Measurements from ENCODE around the gene SNPH.

SNPH gene

DNA sequence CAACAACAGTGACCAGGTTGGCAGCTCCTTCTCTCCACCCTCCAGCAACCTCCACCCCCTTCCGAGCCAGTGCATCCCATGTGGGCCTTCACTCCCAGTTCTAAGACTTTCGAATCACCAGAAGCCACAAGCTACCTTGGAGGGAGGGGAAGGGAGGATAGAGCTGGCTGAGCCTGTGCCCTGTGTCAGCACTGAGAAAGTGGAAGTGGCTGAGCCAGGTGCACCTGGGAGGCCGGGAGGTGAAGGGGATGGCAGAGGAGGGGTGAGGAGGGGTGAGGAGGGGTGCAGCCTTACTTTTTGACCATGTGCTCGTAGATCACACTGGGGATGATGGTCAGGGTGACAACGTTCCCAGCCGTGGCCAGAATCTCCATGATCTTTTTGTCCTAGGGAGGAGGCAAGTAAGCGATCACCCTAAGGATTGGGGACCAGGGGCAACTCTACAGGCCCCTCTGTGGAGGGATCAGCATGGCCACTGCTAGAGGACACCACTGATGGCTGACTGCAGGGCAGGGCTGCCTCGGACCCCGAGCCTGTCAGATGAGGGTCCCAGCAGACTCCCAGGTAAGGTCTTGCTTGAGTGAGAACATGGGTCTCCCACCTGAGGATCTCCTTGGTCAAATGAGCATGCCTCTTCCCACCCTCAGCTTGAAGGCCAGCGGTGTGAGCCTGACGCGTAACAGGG, 44.6 kb downstream of the SNPH start:
- H2AFZ ChIP-seq (ENCODE audit: low read length): no peak overlapping the region
- no peak overlapping the region for H3K4me3 ChIP-seq (ENCODE audit: low read length)
- no peaks in the 10 kb centered on the region for H4K20me1 ChIP-seq (ENCODE audit: insufficient read depth, low read length)
- no peaks in the 10 kb centered on the region for H3F3A ChIP-seq (ENCODE audit: insufficient read depth, low read length)
- TF ChIP-seq EZH2phosphoT487 (IDR thresholded peaks at IDR 0.05; ENCODE audit: low read length): no peak
- no peaks in the 10 kb centered on the region for H3K9me2 ChIP-seq (replicated peaks; ENCODE audit: insufficient read depth, low read length)
- H3K27me3 ChIP-seq (replicated peaks; ENCODE audit: insufficient read depth, low read length): no peaks in the 10 kb centered on the region
- no peak overlapping the region for H3K9ac ChIP-seq (ENCODE audit: low read length)
- H3K9me3 ChIP-seq (replicated peaks; ENCODE audit: insufficient read depth, low read length): no peaks in the 10 kb centered on the region
- peak overlapping the region; percentile 24 for H3K4me2 ChIP-seq (ENCODE audit: low read depth, low read length)
- peaks cover 18% of the 10 kb centered on the region for H3K4me1 ChIP-seq (ENCODE audit: low read length)
- H3K27ac ChIP-seq (ENCODE audit: low read length): no peak overlapping the region
- peak; percentile 55 for DNase-seq
- H3K79me2 ChIP-seq (ENCODE audit: low read length): no peaks in the 10 kb centered on the region
- H3K36me3 ChIP-seq (replicated peaks; ENCODE audit: insufficient read depth, low read length): no peaks in the 10 kb centered on the region

DNA sequence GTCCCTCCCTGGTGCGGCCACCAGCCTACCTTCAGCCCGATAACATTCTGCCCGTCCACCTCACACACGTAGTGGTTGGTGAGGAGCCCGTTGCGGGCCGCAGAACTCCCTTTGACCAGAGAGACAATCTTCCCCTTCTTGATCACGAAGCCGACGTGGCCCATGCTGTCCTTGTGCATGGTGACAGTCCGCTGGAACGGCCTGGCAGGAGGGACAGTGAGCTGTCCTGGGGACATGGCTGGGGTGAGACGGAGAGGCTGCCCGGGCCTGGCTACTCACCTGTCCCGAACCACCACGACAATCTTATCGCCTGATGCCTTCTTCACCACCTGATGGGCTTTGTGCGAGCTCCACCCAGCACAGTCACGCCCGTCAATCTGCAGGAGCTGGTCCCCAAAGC, 46.2 kb downstream of the SNPH start:
- Histone ChIP-seq H3K4me1 (ENCODE audit: low read length) (peaks cover 19% of the 10 kb centered on the region), H3K79me2 (ENCODE audit: low read length) (no peaks in the 10 kb centered on the region), H3K36me3 (replicated peaks; ENCODE audit: insufficient read depth, low read length) (no peaks in the 10 kb centered on the region), H3K27ac (ENCODE audit: low read length) (no peak overlapping the region), H3K27me3 (replicated peaks; ENCODE audit: insufficient read depth, low read length) (no peaks in the 10 kb centered on the region), H4K20me1 (ENCODE audit: insufficient read depth, low read length) (no peaks in the 10 kb centered on the region), H3K9me2 (replicated peaks; ENCODE audit: insufficient read depth, low read length) (no peaks in the 10 kb centered on the region), H3F3A (ENCODE audit: insufficient read depth, low read length) (peaks cover 3% of the 10 kb centered on the region; the same call in 1 of the 2 replicates), H2AFZ (ENCODE audit: low read length) (no peak overlapping the region), H3K4me3 (ENCODE audit: low read length) (no peak overlapping the region), H3K9me3 (replicated peaks; ENCODE audit: insufficient read depth, low read length) (no peaks in the 10 kb centered on the region), H3K4me2 (ENCODE audit: low read depth, low read length) (no peak overlapping the region), H3K9ac (ENCODE audit: low read length) (no peak overlapping the region)
- no peak for DNase-seq
- no peak for TF ChIP-seq EZH2 (optimal IDR thresholded peaks at IDR 0.05; ENCODE audit: low read depth, low read length)

DNA sequence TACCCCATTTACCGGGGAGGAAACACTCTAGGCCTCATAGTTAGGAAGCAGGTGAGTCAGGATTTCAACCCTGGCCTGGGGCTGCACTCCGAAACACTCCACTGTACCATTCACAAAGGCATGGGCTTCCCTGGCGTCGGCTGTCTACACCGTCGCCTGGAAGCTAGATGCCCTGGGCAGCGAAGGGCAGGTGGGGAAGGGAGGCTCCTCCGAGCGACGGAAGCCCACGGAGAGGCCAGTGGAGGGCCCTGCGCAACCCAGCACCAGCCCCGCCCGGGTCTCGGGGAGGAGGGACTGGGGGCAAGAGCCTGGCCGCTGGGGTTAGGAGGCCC, 46.8 kb downstream of the SNPH start:
- no peaks in the 10 kb centered on the region for H3K79me2 ChIP-seq (ENCODE audit: low read length)
- no peaks in the 10 kb centered on the region for H3K36me3 ChIP-seq (replicated peaks; ENCODE audit: insufficient read depth, low read length)
- H3K27me3 ChIP-seq (replicated peaks; ENCODE audit: insufficient read depth, low read length): no peaks in the 10 kb centered on the region
- no peak for DNase-seq
- no peaks in the 10 kb centered on the region for H4K20me1 ChIP-seq (ENCODE audit: insufficient read depth, low read length)
- H3K27ac ChIP-seq (ENCODE audit: low read length): no peak overlapping the region
- no peaks in the 10 kb centered on the region for H3K9me2 ChIP-seq (replicated peaks; ENCODE audit: insufficient read depth, low read length)
- no peak overlapping the region for H3K4me2 ChIP-seq (ENCODE audit: low read depth, low read length)
- peaks cover 8% of the 10 kb centered on the region; the same call in 1 of the 2 replicates for H3F3A ChIP-seq (ENCODE audit: insufficient read depth, low read length)
- H3K9me3 ChIP-seq (replicated peaks; ENCODE audit: insufficient read depth, low read length): no peaks in the 10 kb centered on the region
- H3K4me3 ChIP-seq (ENCODE audit: low read length): no peak overlapping the region
- no peak overlapping the region for H3K9ac ChIP-seq (ENCODE audit: low read length)
- H3K4me1 ChIP-seq (ENCODE audit: low read length): peaks cover 25% of the 10 kb centered on the region
- TF ChIP-seq, protein P1, sequence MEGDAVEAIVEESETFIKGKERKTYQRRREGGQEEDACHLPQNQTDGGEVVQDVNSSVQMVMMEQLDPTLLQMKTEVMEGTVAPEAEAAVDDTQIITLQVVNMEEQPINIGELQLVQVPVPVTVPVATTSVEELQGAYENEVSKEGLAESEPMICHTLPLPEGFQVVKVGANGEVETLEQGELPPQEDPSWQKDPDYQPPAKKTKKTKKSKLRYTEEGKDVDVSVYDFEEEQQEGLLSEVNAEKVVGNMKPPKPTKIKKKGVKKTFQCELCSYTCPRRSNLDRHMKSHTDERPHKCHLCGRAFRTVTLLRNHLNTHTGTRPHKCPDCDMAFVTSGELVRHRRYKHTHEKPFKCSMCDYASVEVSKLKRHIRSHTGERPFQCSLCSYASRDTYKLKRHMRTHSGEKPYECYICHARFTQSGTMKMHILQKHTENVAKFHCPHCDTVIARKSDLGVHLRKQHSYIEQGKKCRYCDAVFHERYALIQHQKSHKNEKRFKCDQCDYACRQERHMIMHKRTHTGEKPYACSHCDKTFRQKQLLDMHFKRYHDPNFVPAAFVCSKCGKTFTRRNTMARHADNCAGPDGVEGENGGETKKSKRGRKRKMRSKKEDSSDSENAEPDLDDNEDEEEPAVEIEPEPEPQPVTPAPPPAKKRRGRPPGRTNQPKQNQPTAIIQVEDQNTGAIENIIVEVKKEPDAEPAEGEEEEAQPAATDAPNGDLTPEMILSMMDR (IDR thresholded peaks at IDR 0.05; ENCODE audit: low read length): no peak
- TF ChIP-seq EZH2phosphoT487 (IDR thresholded peaks at IDR 0.05; ENCODE audit: low read length): no peak
- TF ChIP-seq EZH2 (optimal IDR thresholded peaks at IDR 0.05; ENCODE audit: low read depth, low read length): no peak
- no peak overlapping the region for H2AFZ ChIP-seq (ENCODE audit: low read length)

DNA sequence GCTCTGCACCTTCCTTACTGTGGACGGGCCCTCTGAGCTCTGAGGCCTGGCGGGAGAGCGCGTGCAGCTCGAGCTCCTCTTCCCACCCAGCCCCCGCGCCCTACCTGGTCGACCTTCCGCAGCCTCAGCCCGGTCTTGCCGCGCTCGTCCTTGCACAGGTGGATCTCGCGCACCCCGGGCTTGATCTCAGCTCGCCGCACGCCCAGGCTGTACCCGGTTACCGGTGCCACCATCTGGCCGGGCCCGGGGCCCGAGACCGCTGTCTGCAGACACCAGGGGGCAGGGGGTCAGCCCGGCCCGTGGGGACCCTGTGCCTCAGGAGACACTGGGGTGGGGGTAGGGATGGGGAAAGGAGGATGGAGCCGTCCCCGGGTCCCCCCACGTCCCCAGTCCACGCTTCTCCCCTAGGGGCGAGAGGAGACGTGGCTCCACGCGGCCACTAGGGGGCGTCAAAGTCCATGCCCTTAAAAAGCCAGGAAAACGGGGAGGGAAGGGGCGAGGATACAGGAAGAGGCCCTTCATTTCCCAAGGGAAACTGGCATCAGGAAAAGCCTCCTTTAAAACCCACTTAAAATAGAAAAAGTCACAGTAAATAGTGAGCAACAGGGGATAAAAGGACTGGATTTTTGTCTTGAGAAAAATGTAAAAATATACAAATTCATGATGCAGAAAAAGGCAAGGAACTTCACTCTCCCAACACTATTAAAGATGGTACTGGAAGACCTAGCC, 47.3 kb downstream of the SNPH start:
- Histone ChIP-seq H3F3A (ENCODE audit: insufficient read depth, low read length) (peaks cover 9% of the 10 kb centered on the region; the same call in 1 of the 2 replicates), H2AFZ (ENCODE audit: low read length) (peak overlapping the region; percentile 36; the same call in 1 of the 2 replicates), H4K20me1 (ENCODE audit: insufficient read depth, low read length) (no peaks in the 10 kb centered on the region), H3K9ac (ENCODE audit: low read length) (no peak overlapping the region), H3K27ac (ENCODE audit: low read length) (no peak overlapping the region), H3K79me2 (ENCODE audit: low read length) (no peaks in the 10 kb centered on the region), H3K27me3 (replicated peaks; ENCODE audit: insufficient read depth, low read length) (no peaks in the 10 kb centered on the region), H3K9me2 (replicated peaks; ENCODE audit: insufficient read depth, low read length) (no peaks in the 10 kb centered on the region), H3K4me2 (ENCODE audit: low read depth, low read length) (peak overlapping the region; percentile 49; the same call in 1 of the 2 replicates), H3K4me3 (ENCODE audit: low read length) (no peak overlapping the region), H3K4me1 (ENCODE audit: low read length) (peaks cover 30% of the 10 kb centered on the region), H3K9me3 (replicated peaks; ENCODE audit: insufficient read depth, low read length) (no peaks in the 10 kb centered on the region), H3K36me3 (replicated peaks; ENCODE audit: insufficient read depth, low read length) (no peaks in the 10 kb centered on the region)
- peak; percentile 23 for DNase-seq
- no peak for TF ChIP-seq EZH2phosphoT487 (IDR thresholded peaks at IDR 0.05; ENCODE audit: low read length)
- TF ChIP-seq, protein P1 (IDR thresholded peaks at IDR 0.05; ENCODE audit: low read length): peak; percentile 96
